Mesothelial cell of epicardium (in vitro differentiated cells): ENCODE measurements around the gene DNAL1. TPM values are rescaled to one million over a fixed set of nuclear protein-coding genes. Genes with fewer than 3 reads are reported as not detected.

Experiments used
- DNase-seq, 2 experiments: peaks; one replicate each; pipeline ENCODE4 v3.0.0; 2021; ENCODE audit warnings: low spot score in 2 of 2; ENCODE audit not compliant: unreplicated experiment in 2 of 2
- H3K27ac Mint-ChIP-seq: 2 replicates; pipeline ENCODE4 v1.8.0; 2021; ENCODE audit warnings: mixed read lengths
- H3K27me3 Mint-ChIP-seq: 2 replicates; pipeline ENCODE4 v1.8.0; 2021; ENCODE audit warnings: low read depth, mixed read lengths
- H3K36me3 Mint-ChIP-seq: 2 replicates; pipeline ENCODE4 v1.8.0; 2021; ENCODE audit warnings: mixed read lengths
- H3K4me1 Mint-ChIP-seq: 2 replicates; pipeline ENCODE4 v1.8.0; 2021; ENCODE audit warnings: mixed read lengths
- H3K4me3 Mint-ChIP-seq: 2 replicates; pipeline ENCODE4 v1.8.0; 2021; ENCODE audit warnings: mild to moderate bottlenecking, moderate library complexity, mixed read lengths
- H3K9me3 Mint-ChIP-seq: 2 replicates; pipeline ENCODE4 v1.8.0; 2021; ENCODE audit warnings: mixed read lengths
- CTCF ChIP-seq: fragments of 200-600 bp; sonication (generic); IDR thresholded peaks from one replicate; pipeline ENCODE4 v1.5.0; 2021; ENCODE audit warnings: antibody characterized with exemption; ENCODE audit not compliant: unreplicated experiment
- total RNA-seq: library from RNA; stranded (reverse); gene quantifications from 3 replicates; pipeline ENCODE4 v1.2.1, GENCODE V29; 2021

The DNAL1 gene
- total RNA-seq, 1 donor from 2014 or later, result 13.8 TPM

DNA sequence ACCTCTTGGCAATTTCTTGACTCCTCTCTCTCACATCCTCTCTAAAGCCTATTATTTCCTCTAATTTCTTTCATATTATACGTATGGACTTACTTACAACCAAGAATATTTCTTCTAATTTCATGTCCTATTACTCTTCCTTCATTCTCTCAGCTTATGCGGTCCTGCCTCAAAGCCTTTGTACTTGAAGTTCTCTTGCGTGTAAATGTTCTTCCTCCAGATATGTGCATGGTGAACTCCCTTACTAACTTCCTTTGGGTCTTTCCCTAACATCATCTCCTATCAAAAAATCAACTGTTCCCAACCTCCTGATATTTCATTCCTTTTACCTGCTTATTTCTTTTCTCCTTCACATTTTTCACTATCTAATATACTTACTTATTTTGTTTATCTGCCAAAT is 23.1 kb downstream of the DNAL1 start:
- Mint-ChIP-seq H3K4me1 (peaks cover 6% of the 10 kb centered on the region), H3K4me3 (no peak overlapping the region), H3K27ac (no peak overlapping the region), H3K27me3 (no peaks in the 10 kb centered on the region), H3K36me3 (peaks cover 1% of the 10 kb centered on the region), H3K9me3 (peaks cover under 1% of the 10 kb centered on the region)
- DNase-seq, result no peak
- TF ChIP-seq CTCF, result no peak

DNA sequence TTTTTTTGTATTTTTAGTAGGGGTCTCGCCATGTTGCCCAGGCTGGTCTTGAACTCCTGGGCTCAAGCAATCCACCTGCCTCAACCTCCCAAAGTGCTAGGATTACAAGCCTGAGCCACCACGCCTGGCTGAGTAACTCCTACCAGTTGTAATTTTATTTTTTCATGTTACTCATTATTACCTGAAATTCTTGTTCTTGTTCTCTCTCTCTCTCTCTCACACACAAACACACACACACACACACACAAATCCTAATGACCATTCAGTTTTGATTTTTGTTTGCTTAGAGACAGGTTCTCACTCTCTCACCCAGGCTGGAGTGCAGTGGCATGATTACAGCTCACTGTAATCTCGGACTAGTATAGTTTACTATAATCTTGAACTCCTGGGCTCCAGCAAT is 30.2 kb downstream of the DNAL1 start:
- TF ChIP-seq CTCF, result no peak
- Mint-ChIP-seq H3K9me3 (no peaks in the 10 kb centered on the region), H3K27ac (no peak overlapping the region), H3K36me3 (peaks cover 13% of the 10 kb centered on the region), H3K27me3 (no peaks in the 10 kb centered on the region), H3K4me1 (no peaks in the 10 kb centered on the region), H3K4me3 (no peak overlapping the region)
- no peak for DNase-seq

DNA sequence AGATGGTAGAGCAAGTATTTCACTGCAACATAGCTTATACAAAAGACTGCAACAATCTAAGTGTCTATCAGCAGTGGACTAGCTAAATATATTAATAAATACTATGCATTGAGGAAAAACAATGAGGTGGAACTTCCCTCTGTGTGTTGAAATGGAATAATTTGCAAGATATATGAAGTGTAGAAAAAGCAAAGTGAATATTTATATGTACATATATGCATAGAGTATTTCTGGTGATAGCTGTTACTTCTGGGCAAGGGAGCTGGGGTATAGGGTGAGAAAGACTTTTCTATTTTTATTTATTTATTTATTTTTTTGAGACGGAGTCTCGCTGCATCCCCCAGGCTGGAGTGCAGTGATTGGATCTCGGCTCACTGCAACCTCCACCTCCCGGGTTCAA is 33.9 kb downstream of the DNAL1 start:
- DNase-seq, result no peak
- peaks cover 13% of the 10 kb centered on the region for H3K36me3 Mint-ChIP-seq
- TF ChIP-seq CTCF, result no peak
- no peak overlapping the region for H3K4me3 Mint-ChIP-seq
- H3K27ac Mint-ChIP-seq, result no peak overlapping the region
- H3K9me3 Mint-ChIP-seq, result no peaks in the 10 kb centered on the region
- H3K4me1 Mint-ChIP-seq, result no peaks in the 10 kb centered on the region
- H3K27me3 Mint-ChIP-seq, result no peaks in the 10 kb centered on the region

- peaks cover 13% of the 10 kb centered on the region for H3K36me3 Mint-ChIP-seq
- no peak for DNase-seq
- H3K27ac Mint-ChIP-seq, result no peak overlapping the region
- no peaks in the 10 kb centered on the region for H3K27me3 Mint-ChIP-seq
- TF ChIP-seq CTCF, result no peak
- no peaks in the 10 kb centered on the region for H3K9me3 Mint-ChIP-seq
- H3K4me1 Mint-ChIP-seq, result no peaks in the 10 kb centered on the region
- no peak overlapping the region for H3K4me3 Mint-ChIP-seq
Observed at GRCh38 chr14:73680821-73681220, 36.0 kb downstream of the DNAL1 start.

DNA sequence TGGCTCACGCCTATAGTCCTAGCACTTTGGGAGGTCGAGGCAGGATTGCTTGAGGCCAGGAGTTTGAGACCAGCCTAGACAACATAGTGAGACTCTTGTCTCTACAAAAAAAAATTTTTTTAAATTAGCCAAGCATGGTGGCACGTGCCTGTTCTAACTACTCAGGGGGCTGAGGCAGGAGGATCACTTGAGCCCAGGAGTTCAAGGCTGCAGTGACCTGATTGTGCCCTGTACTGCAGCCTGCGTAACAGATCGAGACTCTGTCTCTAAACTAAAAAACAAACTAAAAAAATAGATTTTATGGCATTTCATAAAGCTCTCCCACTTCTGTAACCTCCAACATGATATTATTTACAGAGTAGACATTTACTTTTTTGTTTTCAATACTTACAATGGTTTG is 39.8 kb downstream of the DNAL1 start:
- no peak for TF ChIP-seq CTCF
- Mint-ChIP-seq H3K4me3 (no peak overlapping the region), H3K36me3 (peaks cover 13% of the 10 kb centered on the region), H3K4me1 (no peaks in the 10 kb centered on the region), H3K27ac (no peak overlapping the region), H3K9me3 (no peaks in the 10 kb centered on the region), H3K27me3 (no peaks in the 10 kb centered on the region)
- DNase-seq, result no peak

- TF ChIP-seq CTCF, result no peak
- no peak for DNase-seq
- no peak overlapping the region for H3K4me3 Mint-ChIP-seq
- no peaks in the 10 kb centered on the region for H3K9me3 Mint-ChIP-seq
- H3K36me3 Mint-ChIP-seq, result peaks cover 15% of the 10 kb centered on the region
- no peaks in the 10 kb centered on the region for H3K4me1 Mint-ChIP-seq
- H3K27me3 Mint-ChIP-seq, result no peaks in the 10 kb centered on the region
- no peak overlapping the region for H3K27ac Mint-ChIP-seq
Observed at GRCh38 chr14:73685328-73685727, 40.5 kb downstream of the DNAL1 start.
